ENCODE measurements around the gene RBBP8NL. TPM values are rescaled to one million over a fixed set of nuclear protein-coding genes. Genes with fewer than 3 reads are reported as not detected.

Gene RBBP8NL
- total RNA-seq, 4 donors from 2014 or later = not detected

DNA sequence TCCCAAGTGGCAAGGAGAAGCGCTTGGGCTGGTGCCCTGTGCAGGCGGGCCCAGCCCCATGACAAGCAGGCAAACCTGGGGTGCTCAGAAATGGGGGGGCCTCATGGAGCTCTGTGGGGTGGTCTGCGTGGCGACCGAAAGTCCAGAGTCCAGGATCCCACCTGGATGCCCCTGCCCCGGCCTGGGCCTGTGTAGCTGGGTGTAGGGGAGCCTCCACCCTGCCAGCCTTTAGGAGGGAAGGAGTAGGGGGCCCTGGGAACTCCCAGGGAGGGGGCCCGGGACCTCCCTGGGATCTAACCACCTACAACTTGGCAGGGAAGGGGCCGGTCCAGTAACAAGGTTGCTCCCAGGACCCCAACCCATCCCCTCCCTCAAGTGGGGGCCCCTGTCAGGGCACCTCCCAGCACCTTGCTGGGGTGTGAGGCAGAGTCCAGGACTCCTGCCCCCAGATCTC, 55.7 kb downstream of the RBBP8NL start:
- no peaks in the 10 kb centered on the region for H3K9me3 ChIP-seq
- peaks cover 0 to 75% (median 45%) of the 10 kb centered on the region in 4 donors for H3K4me1 ChIP-seq
- 94 to 98% methylated on average over 6 to 7 of the region's 8 CpGs for WGBS, 2 donors
- peaks cover 0 to 10% of the 10 kb centered on the region in 2 donors for H3K27me3 ChIP-seq
- DNase-seq (ENCODE audit: low spot score in 2 of 2) = no peak
- H3K4me3 ChIP-seq = no peak overlapping the region
- TF ChIP-seq EP300 (IDR thresholded peaks at IDR 0.05) (no peak), POLR2A (IDR thresholded peaks at IDR 0.05) (no peak), CTCF (IDR thresholded peaks at IDR 0.05) (no peak)
- peak overlapping the region in 3 of 4 donors; percentile 2 to 90 (median 11) for H3K27ac ChIP-seq
- no peaks in the 10 kb centered on the region for H3K36me3 ChIP-seq

- H3K4me3 ChIP-seq = no peak overlapping the region
- DNase-seq (ENCODE audit: low spot score in 2 of 2) = no peak
- 64 to 71% methylated on average over 14 to 18 of the region's 18 CpGs for WGBS, 2 donors
- TF ChIP-seq CTCF (IDR thresholded peaks at IDR 0.05) = no peak
- H3K36me3 ChIP-seq = no peaks in the 10 kb centered on the region
- H3K27ac ChIP-seq = peak overlapping the region in 3 of 4 donors; percentile 14 to 94 (median 90)
- no peaks in the 10 kb centered on the region for H3K9me3 ChIP-seq
- H3K4me1 ChIP-seq = peaks cover 0 to 75% (median 47%) of the 10 kb centered on the region in 4 donors
- H3K27me3 ChIP-seq = peaks cover 0 to 10% of the 10 kb centered on the region in 2 donors
Measured at GRCh38 chr20:62370807-62371587, 56.3 kb downstream of the RBBP8NL start.

GRCh38 chr20:62370115-62370806, 57.1 kb downstream of the RBBP8NL start:
- Histone ChIP-seq H3K27me3 (peaks cover 0 to 10% of the 10 kb centered on the region in 2 donors), H3K27ac (peak overlapping the region in 3 of 4 donors; percentile 14 to 94 (median 90)), H3K4me3 (no peak overlapping the region), H3K36me3 (no peaks in the 10 kb centered on the region), H3K4me1 (peaks cover 0 to 75% (median 47%) of the 10 kb centered on the region in 4 donors), H3K9me3 (no peaks in the 10 kb centered on the region)
- peak; percentile 47 to 53 for DNase-seq (ENCODE audit: low spot score in 2 of 2)
- WGBS, 2 donors = 40 to 42% methylated on average over 19 of the region's 19 CpGs
- TF ChIP-seq POLR2A (IDR thresholded peaks at IDR 0.05) = no peak
- TF ChIP-seq CTCF (IDR thresholded peaks at IDR 0.05) = no peak

DNA sequence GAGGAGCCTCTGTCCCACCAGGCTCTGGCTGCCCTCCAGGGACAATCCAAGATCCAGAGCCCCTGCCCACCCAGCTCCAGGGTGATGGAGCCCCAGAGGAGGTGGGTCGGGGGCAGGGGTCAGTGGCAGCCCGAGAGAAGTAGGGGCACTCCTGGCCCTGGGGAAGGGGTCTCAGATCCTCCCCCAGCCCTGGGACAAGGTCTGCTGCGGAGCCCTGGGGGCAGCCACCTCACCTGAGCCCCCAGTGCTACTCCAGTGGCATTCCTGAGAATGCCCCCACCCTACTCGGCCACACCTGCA, 57.6 kb downstream of the RBBP8NL start:
- Histone ChIP-seq H3K27me3 (peaks cover 0 to 10% of the 10 kb centered on the region in 2 donors), H3K27ac (peak overlapping the region in 3 of 4 donors; percentile 10 to 94 (median 90)), H3K36me3 (no peaks in the 10 kb centered on the region), H3K4me1 (peaks cover 0 to 75% (median 48%) of the 10 kb centered on the region in 4 donors), H3K4me3 (no peak overlapping the region), H3K9me3 (no peaks in the 10 kb centered on the region)
- 42 to 49% methylated on average over 2 to 4 of the region's 4 CpGs for WGBS, 2 donors
- TF ChIP-seq POLR2A (IDR thresholded peaks at IDR 0.05) (no peak), EP300 (IDR thresholded peaks at IDR 0.05) (no peak), CTCF (IDR thresholded peaks at IDR 0.05) (no peak)
- no peak for DNase-seq (ENCODE audit: low spot score in 2 of 2)

Measured in tibial nerve (tissue), 4 donors.